ENCODE results near the gene SPATC1L.

Gene SPATC1L

DNA sequence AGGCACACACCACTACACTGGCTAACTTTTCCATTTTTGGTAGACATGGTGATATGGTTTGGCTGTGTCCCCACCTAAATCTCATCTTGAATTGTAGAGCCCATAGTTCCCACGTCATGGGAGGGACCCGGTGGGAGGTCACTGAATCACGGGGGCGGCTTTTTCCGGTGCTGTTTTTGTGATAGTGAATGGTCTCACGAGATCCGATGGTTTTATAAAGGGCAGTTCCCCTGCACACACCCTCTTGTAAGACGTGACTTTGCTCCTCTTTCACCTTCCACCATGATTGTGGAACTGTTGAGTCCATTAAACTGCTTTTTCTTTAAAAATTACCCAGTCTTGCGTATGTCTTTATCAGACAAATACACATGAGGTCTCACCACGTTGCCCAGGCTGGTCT lies 27.6 kb downstream of the SPATC1L start:
- ChIA-PET CTCF (no interaction called here), POLR2A (no interaction called here)
- TF ChIP-seq, protein P1, sequence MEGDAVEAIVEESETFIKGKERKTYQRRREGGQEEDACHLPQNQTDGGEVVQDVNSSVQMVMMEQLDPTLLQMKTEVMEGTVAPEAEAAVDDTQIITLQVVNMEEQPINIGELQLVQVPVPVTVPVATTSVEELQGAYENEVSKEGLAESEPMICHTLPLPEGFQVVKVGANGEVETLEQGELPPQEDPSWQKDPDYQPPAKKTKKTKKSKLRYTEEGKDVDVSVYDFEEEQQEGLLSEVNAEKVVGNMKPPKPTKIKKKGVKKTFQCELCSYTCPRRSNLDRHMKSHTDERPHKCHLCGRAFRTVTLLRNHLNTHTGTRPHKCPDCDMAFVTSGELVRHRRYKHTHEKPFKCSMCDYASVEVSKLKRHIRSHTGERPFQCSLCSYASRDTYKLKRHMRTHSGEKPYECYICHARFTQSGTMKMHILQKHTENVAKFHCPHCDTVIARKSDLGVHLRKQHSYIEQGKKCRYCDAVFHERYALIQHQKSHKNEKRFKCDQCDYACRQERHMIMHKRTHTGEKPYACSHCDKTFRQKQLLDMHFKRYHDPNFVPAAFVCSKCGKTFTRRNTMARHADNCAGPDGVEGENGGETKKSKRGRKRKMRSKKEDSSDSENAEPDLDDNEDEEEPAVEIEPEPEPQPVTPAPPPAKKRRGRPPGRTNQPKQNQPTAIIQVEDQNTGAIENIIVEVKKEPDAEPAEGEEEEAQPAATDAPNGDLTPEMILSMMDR (IDR thresholded peaks at IDR 0.05; ENCODE audit: control extremely low read depth, extremely low read depth, low read depth, missing control alignments): no peak
- DNase-seq (ENCODE audit: extremely low spot score): no peak

GRCh38 chr21:46156378-46156645 lies 27.9 kb downstream of the SPATC1L start:
- TF ChIP-seq, protein P1 (IDR thresholded peaks at IDR 0.05; ENCODE audit: control extremely low read depth, extremely low read depth, low read depth, missing control alignments): no peak
- CTCF ChIA-PET: no interaction called here
- POLR2A ChIA-PET: no interaction called here
- no peak for DNase-seq (ENCODE audit: extremely low spot score)

DNA sequence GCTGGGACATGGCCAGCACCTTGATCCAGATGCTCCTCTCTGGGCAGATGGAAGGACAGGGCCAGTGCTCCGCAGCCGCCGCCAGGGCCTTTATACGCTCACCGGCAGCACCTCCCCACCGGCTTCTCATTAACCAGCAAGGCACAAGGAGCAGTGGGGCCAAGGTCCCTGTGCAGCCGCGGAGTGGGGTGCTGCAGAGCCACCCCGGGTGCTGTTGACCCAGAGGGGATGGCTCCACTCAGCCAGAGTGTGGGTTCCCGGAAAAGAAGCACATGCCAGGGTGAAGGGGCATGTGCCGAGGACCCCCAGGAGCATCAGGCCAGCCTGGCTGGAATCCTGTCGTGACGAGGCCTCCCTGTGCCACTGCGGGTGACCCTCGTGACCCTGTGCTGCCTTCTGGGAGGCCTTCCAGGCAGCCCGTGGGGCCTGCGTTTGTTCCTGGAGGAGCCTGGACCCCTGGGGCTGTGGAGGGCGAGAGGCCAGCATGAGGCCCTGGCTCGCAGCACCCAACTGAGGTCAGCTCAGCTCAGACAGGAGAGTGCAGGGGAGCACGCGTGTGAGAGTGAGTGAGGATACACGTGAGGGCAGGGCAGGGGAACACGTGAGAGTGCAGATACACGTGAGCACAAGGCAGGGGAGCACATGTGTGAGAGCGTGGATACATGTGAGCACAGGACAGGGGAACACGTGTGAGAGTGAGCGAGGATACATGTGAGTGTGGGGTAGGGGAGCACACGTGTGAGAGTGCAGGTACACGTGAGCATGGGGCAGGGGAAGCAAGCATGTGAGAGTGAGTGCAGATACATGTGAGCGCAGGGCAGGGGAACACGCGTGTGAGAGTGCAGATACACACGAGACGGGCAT lies 28.5 kb downstream of the SPATC1L start, which contains the start of gene FTCD:
Gene FTCD (minus strand): TSS at position 66 of the 864 bp plus-strand sequence. CDS start 56 bp downstream, at position 10.
- TF ChIP-seq, protein P1 (IDR thresholded peaks at IDR 0.05; ENCODE audit: control extremely low read depth, extremely low read depth, low read depth, missing control alignments): no peak
- CTCF ChIA-PET: interaction anchor here (0.8 to 5.3 kb wide), 2 partner anchors 9 to 13 kb away, joined by 3 to 54 read pairs; no protein-coding TSS in a partner anchor
- DNase-seq (ENCODE audit: extremely low spot score): no peak
- POLR2A ChIA-PET: no interaction called here

GRCh38 chr21:46154955-46155513 lies 29.2 kb downstream of the SPATC1L start:
- POLR2A ChIA-PET: no interaction called here
- TF ChIP-seq, protein P1 (IDR thresholded peaks at IDR 0.05; ENCODE audit: control extremely low read depth, extremely low read depth, low read depth, missing control alignments): no peak
- CTCF ChIA-PET: interaction anchor here (0.8 to 5.3 kb wide), 3 partner anchors 9 to 20 kb away, joined by 3 to 54 read pairs (median 3); no protein-coding TSS in a partner anchor
- no peak for DNase-seq (ENCODE audit: extremely low spot score)

DNA sequence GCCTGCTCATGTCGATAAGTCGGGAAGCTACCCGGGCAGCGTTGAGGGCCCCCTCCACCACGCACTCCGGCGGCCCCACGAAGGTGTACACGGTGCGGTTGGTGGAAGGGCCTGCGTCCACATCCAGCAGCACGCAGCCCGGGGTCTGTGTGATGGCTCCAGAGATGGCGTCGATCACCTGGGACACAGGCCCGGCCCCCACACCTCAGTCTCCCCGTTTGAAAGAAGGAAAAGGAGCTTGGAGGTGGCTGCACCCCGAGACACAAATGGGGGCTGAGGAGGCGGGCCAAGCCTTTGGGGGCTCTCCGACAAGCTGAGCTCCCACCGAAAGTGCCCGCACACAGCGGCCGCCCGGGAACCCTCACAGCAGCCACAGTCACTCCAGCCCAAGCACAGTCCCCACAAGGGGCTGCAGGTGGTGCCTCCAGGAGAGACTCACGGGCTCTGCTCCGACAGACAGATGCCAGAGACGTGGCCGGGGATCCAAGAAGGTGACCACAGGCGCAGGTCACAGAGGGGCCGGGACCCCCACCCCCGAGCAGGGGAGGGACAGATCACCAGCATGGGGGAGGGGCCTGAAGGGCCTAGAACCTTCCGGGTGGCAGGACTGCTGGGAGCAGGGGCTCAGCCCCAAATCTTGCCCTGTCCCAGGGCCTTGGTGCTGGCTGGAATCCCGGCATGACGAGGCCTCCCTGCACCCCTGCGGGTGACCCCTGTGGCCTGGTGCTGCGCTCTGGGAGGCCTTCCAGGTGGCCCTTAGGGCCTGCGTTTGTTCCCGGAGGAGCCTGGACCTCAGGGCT lies 29.9 kb downstream of the SPATC1L start:
- POLR2A ChIA-PET: no interaction called here
- TF ChIP-seq, protein P1 (IDR thresholded peaks at IDR 0.05; ENCODE audit: control extremely low read depth, extremely low read depth, low read depth, missing control alignments): no peak
- no peak for DNase-seq (ENCODE audit: extremely low spot score)
- CTCF ChIA-PET: interaction anchor here (0.8 to 5.3 kb wide), 5 partner anchors 10 to 455 kb away, joined by 3 to 54 read pairs (median 3); no protein-coding TSS in a partner anchor
